ENCODE data around the gene ITGA2B. TPM values are rescaled to one million over a fixed set of nuclear protein-coding genes. Genes with fewer than 3 reads are reported as not detected.

ITGA2B gene
- total and polyA plus RNA-seq, 5 donors from 2014 or later = 19.5 TPM; not detected in 4

DNA sequence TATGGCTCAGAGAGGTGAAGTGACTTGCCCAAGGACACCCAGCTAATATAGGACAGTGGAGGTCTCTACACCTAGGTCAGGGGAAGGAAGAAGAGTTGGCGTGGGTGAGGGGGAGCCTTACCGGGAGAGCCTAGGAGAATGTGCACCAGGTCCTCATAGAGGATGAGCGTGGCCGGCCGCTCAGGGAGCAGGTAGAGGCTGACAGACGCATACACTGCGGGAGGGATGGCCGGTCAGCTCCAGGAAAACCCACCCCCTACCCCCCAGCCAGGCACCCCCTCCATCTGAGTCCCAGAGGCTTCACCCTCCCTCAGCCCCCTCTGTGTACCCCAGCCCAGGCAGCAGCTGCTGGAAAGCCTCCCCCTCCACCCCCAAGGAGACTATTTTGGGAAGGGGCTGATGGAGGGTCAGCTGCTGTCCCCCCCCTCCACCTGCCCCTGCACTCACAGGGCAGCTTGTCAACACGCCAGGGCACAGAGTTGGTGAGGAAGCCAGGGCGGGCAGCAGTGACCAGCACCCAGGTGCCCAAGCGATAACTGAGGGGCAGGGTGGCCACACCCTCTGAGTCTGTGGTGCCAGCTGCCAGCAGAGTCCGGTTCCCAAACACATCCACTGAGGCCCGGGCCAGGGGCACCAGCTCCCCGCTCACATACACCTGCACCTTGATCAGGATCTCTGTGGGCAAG lies 29.8 kb downstream of the ITGA2B start:
- H3K27ac Mint-ChIP-seq = no peak overlapping the region
- H3K27me3 ChIP-seq (ENCODE audit: control insufficient read depth, insufficient read depth, low read length) = no peaks in the 10 kb centered on the region
- no peaks in the 10 kb centered on the region for H3K36me3 Mint-ChIP-seq
- DNase-seq (no peak), ATAC-seq (ENCODE audit: low read depth in 2 of 2) (no peak)
- peaks cover 0 to 1% (median 0%) of the 10 kb centered on the region in 7 donors for H3K9me3 Mint-ChIP-seq
- no peaks in the 10 kb centered on the region for H3K36me3 ChIP-seq (ENCODE audit: control insufficient read depth, insufficient read depth, low read length)
- H3K4me3 ChIP-seq (ENCODE audit: low read depth, low read length) = no peak overlapping the region
- H3K27ac ChIP-seq (ENCODE audit: insufficient read depth, low read length, poor library complexity, severe bottlenecking) = no peak overlapping the region
- no peaks in the 10 kb centered on the region for H3K9me3 ChIP-seq (ENCODE audit: control insufficient read depth in 2 of 2, low read length in 2 of 2)
- peak overlapping the region in 1 of 4 donors; percentile 2 for H3K4me3 Mint-ChIP-seq
- peaks cover 21% of the 10 kb centered on the region for H3K27me3 Mint-ChIP-seq
- H3K4me1 Mint-ChIP-seq = peaks cover 0 to 18% (median 0%) of the 10 kb centered on the region in 4 donors
- H3K4me1 ChIP-seq (ENCODE audit: control insufficient read depth, insufficient read depth, low read length, poor library complexity, severe bottlenecking) = peaks cover 15% of the 10 kb centered on the region

DNA sequence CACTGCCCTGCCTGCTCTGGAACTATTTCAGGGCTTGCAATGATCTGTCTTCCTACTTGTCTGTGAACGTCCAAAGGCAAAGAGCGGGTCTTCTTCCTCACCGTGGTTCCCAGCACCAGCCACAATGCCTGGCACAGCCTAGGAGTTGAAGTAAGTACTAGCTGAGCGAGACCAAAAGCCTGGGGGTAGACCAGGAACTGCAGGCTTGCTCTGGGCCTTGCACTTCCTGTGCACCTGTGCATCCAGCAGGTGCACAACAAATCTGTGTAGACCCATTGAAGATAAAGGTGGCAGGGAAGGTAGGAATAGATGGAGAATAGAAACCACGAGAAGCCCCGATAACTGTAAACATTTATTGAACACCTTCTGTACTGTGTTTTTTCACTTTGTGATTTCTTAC lies 30.4 kb downstream of the ITGA2B start:
- no peaks in the 10 kb centered on the region for H3K27me3 ChIP-seq (ENCODE audit: control insufficient read depth, insufficient read depth, low read length)
- H3K27ac ChIP-seq (ENCODE audit: insufficient read depth, low read length, poor library complexity, severe bottlenecking) = no peak overlapping the region
- peaks cover 15% of the 10 kb centered on the region for H3K4me1 ChIP-seq (ENCODE audit: control insufficient read depth, insufficient read depth, low read length, poor library complexity, severe bottlenecking)
- H3K9me3 ChIP-seq (ENCODE audit: control insufficient read depth in 2 of 2, low read length in 2 of 2) = no peaks in the 10 kb centered on the region
- Mint-ChIP-seq H3K27ac (no peak overlapping the region), H3K27me3 (peaks cover 21% of the 10 kb centered on the region), H3K36me3 (no peaks in the 10 kb centered on the region), H3K4me3 (peak overlapping the region in 2 of 4 donors; percentile 0 to 6), H3K4me1 (peaks cover 0 to 18% (median 0%) of the 10 kb centered on the region in 4 donors), H3K9me3 (peaks cover 0 to 1% (median 0%) of the 10 kb centered on the region in 7 donors)
- ATAC-seq (ENCODE audit: low read depth in 2 of 2) (no peak), DNase-seq (no peak)
- no peaks in the 10 kb centered on the region for H3K36me3 ChIP-seq (ENCODE audit: control insufficient read depth, insufficient read depth, low read length)
- H3K4me3 ChIP-seq (ENCODE audit: low read depth, low read length) = no peak overlapping the region

DNA sequence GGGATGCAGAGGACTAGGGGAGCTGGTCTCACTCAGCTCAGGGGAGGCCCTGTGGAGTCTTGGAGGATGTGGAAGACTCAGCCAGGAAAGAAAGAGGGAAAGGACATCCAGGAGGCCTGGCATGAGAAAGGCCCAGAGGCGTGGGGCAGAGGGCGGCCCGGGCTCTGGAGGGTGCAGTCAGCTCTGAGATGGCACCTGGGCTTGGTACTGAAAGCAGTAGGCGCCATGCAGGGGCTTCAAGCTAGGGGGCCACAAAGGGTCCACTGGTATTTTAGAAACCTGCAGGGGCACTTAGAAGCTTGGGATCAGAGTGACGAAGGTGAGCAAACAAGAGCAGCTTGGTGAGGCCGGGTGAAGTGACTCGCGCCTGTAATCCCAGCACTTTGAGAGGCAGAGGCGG lies 31.4 kb downstream of the ITGA2B start:
- no peak overlapping the region for H3K27ac Mint-ChIP-seq
- ATAC-seq (ENCODE audit: low read depth in 2 of 2) (no peak), DNase-seq (no peak)
- H3K4me3 Mint-ChIP-seq = no peak overlapping the region
- peaks cover 0 to 17% (median 0%) of the 10 kb centered on the region in 4 donors for H3K4me1 Mint-ChIP-seq
- Histone ChIP-seq H3K4me3 (ENCODE audit: low read depth, low read length) (no peak overlapping the region), H3K9me3 (ENCODE audit: control insufficient read depth in 2 of 2, low read length in 2 of 2) (no peaks in the 10 kb centered on the region), H3K36me3 (ENCODE audit: control insufficient read depth, insufficient read depth, low read length) (no peaks in the 10 kb centered on the region), H3K27ac (ENCODE audit: insufficient read depth, low read length, poor library complexity, severe bottlenecking) (no peak overlapping the region), H3K4me1 (ENCODE audit: control insufficient read depth, insufficient read depth, low read length, poor library complexity, severe bottlenecking) (peaks cover 15% of the 10 kb centered on the region), H3K27me3 (ENCODE audit: control insufficient read depth, insufficient read depth, low read length) (no peaks in the 10 kb centered on the region)
- peaks cover 24% of the 10 kb centered on the region for H3K27me3 Mint-ChIP-seq
- H3K9me3 Mint-ChIP-seq = no peaks in the 10 kb centered on the region
- no peaks in the 10 kb centered on the region for H3K36me3 Mint-ChIP-seq

DNA sequence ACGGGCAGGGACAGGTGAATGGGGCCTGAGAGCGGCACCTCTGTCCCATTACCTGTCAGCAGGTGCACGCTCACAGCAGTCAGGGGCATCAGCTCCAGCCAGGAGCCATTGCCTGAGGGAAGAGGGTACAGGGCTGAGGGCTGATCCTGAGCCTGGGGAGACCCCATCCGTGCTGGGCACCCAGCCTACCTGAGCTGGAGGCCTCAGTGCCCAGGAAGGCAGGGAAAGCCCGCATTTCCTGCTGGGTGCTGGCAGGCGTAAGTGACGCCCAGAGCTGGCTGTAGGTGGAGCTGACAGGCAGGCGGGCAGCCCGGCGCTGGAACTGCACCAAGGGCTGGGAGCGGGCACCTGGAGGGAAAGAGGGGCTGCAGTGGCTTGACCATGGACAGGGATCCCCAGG lies 33.2 kb downstream of the ITGA2B start:
- Histone ChIP-seq H3K9me3 (ENCODE audit: control insufficient read depth in 2 of 2, low read length in 2 of 2) (no peaks in the 10 kb centered on the region), H3K4me3 (ENCODE audit: low read depth, low read length) (no peak overlapping the region), H3K27ac (ENCODE audit: insufficient read depth, low read length, poor library complexity, severe bottlenecking) (no peak overlapping the region), H3K4me1 (ENCODE audit: control insufficient read depth, insufficient read depth, low read length, poor library complexity, severe bottlenecking) (peaks cover 7% of the 10 kb centered on the region), H3K36me3 (ENCODE audit: control insufficient read depth, insufficient read depth, low read length) (no peaks in the 10 kb centered on the region), H3K27me3 (ENCODE audit: control insufficient read depth, insufficient read depth, low read length) (no peaks in the 10 kb centered on the region)
- Mint-ChIP-seq H3K4me1 (peaks cover 0 to 20% (median 1%) of the 10 kb centered on the region in 4 donors), H3K4me3 (peak overlapping the region in 1 of 4 donors; percentile 47), H3K27me3 (peaks cover 22% of the 10 kb centered on the region), H3K9me3 (peaks cover 0 to 2% (median 0%) of the 10 kb centered on the region in 7 donors), H3K27ac (no peak overlapping the region), H3K36me3 (no peaks in the 10 kb centered on the region)
- ATAC-seq (ENCODE audit: low read depth in 2 of 2) (no peak), DNase-seq (no peak)

DNA sequence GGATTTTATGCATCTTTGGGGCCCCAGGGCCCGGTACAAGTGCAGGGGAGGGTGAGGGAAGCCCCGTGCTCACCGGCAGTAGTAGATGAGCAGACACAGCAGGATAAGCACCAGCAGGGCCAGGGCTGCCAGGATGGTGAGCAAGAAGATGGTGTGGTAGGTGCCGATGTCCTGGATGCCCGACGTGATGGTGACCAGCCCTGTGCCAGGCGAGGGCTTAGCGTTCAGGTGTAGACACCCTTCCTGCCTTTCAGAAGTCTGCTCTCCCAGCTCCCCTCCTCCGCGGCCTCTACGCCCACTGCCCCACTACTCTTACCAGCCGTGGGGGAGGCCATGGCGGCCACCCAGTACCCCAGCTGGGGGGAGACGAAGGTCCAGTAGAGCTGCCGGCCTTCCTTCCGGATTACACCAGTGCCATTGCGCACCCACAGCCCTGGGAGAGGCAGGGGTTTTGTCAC lies 33.8 kb downstream of the ITGA2B start:
- Histone ChIP-seq H3K4me3 (ENCODE audit: low read depth, low read length) (no peak overlapping the region), H3K27me3 (ENCODE audit: control insufficient read depth, insufficient read depth, low read length) (no peaks in the 10 kb centered on the region), H3K27ac (ENCODE audit: insufficient read depth, low read length, poor library complexity, severe bottlenecking) (no peak overlapping the region), H3K9me3 (ENCODE audit: control insufficient read depth in 2 of 2, low read length in 2 of 2) (no peaks in the 10 kb centered on the region), H3K4me1 (ENCODE audit: control insufficient read depth, insufficient read depth, low read length, poor library complexity, severe bottlenecking) (peaks cover 7% of the 10 kb centered on the region), H3K36me3 (ENCODE audit: control insufficient read depth, insufficient read depth, low read length) (no peaks in the 10 kb centered on the region)
- Mint-ChIP-seq H3K36me3 (no peaks in the 10 kb centered on the region), H3K27me3 (peaks cover 21% of the 10 kb centered on the region), H3K4me3 (peak overlapping the region in 3 of 4 donors; percentile 60 to 73 (median 70)), H3K27ac (no peak overlapping the region), H3K9me3 (peaks cover 0 to 2% (median 0%) of the 10 kb centered on the region in 7 donors), H3K4me1 (peaks cover 0 to 20% (median 1%) of the 10 kb centered on the region in 4 donors)
- no peak for DNase-seq
- ATAC-seq (ENCODE audit: low read depth in 2 of 2) = no peak

DNA sequence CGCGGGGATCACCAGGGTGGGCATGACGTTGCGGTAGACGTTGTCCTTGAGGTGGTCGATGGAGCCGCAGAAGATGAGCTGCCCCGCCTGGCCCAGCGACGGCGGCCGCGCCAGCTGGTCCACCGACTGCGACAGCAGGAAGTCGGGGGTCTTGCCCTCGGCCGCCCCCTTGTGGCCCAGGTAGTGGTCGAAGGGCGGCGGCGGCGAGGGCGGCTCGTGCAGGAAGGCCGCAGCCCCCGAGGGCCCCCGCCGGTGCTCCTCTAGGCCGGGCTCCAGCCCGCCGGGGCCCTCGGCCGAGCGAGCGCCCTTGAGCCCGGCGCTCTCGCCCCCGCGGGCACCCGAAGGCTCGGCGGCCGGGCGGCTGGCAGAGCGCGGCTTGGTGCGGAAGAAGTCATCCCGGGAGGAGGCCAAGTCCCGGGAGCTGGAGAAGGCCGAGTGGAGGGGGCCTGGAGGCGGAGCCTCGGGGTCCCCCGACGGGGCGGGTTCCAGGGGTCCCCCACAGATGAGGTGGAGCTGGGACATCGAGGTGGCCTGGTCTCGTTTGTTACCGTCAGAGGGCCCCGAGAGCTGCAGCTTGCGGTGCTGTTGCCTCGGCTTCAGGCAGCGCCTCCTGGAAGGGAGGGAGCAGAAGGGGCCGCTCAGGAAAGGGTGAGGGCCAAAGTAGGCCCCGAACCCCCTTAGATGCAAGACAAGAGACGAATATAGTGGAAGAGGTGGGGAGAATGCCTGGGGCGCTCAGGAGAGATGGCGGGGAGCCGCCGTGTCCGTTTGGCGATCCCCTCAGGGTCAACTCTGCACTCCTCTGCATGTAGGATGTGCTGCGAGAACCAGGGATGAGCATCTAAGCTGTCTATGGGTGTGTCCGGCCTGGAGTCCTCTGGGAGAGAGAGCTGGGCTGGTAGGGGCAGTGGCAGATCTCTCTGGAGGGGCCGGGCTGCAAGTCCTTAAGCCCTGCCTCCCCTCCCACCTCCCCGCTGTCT lies 34.6 kb downstream of the ITGA2B start:
- no peaks in the 10 kb centered on the region for H3K27me3 ChIP-seq (ENCODE audit: control insufficient read depth, insufficient read depth, low read length)
- peak; percentile 35 to 50 (median 48) for DNase-seq
- Mint-ChIP-seq H3K4me3 (peak overlapping the region; percentile 54 to 79 (median 72)), H3K36me3 (no peaks in the 10 kb centered on the region), H3K9me3 (peaks cover 0 to 2% (median 0%) of the 10 kb centered on the region in 7 donors), H3K4me1 (peaks cover 0 to 20% (median 1%) of the 10 kb centered on the region in 4 donors), H3K27ac (no peak overlapping the region), H3K27me3 (peaks cover 17% of the 10 kb centered on the region)
- peak; percentile 35 for ATAC-seq (ENCODE audit: low read depth in 2 of 2)
- H3K9me3 ChIP-seq (ENCODE audit: control insufficient read depth in 2 of 2, low read length in 2 of 2) = no peaks in the 10 kb centered on the region
- no peak overlapping the region for H3K27ac ChIP-seq (ENCODE audit: insufficient read depth, low read length, poor library complexity, severe bottlenecking)
- peaks cover 7% of the 10 kb centered on the region for H3K4me1 ChIP-seq (ENCODE audit: control insufficient read depth, insufficient read depth, low read length, poor library complexity, severe bottlenecking)
- H3K36me3 ChIP-seq (ENCODE audit: control insufficient read depth, insufficient read depth, low read length) = no peaks in the 10 kb centered on the region
- no peak overlapping the region for H3K4me3 ChIP-seq (ENCODE audit: low read depth, low read length)

DNA sequence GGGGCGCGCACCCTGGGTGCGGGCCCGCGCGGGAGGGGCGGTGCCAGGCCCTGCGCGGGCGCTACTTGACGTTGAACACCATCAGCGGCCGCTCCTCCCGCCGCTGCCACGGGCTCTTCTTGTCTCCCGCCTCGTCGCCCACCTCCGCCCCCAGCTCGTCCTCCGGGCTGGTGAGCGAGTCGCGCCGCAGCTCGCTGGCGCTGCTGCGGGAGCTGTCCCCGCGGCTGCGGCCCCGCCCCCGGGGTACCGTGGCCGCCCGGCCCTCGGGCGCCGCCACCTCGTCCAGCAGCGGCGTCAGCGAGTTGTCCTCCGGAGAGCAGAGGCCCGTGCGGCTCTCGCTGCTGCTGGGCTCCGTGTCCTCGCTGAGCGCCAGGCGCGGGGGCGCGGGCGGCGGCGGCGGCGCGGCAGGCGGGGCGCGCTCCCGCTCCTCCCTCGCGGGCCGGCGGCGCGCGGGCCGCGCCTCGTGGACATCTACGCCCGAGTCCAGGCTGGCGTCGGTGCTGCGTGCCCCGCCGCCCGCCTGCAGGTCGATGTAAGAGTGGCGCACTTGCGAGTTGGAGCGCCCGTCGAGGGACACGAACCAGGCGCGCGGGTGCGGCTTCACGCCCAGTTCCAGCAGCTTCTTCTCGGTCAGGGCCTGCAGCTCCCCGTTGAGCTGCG lies 35.6 kb downstream of the ITGA2B start:
- Histone ChIP-seq H3K4me1 (ENCODE audit: control insufficient read depth, insufficient read depth, low read length, poor library complexity, severe bottlenecking) (peaks cover 7% of the 10 kb centered on the region), H3K4me3 (ENCODE audit: low read depth, low read length) (no peak overlapping the region), H3K36me3 (ENCODE audit: control insufficient read depth, insufficient read depth, low read length) (no peaks in the 10 kb centered on the region), H3K27me3 (ENCODE audit: control insufficient read depth, insufficient read depth, low read length) (no peaks in the 10 kb centered on the region), H3K27ac (ENCODE audit: insufficient read depth, low read length, poor library complexity, severe bottlenecking) (no peak overlapping the region), H3K9me3 (ENCODE audit: control insufficient read depth in 2 of 2, low read length in 2 of 2) (no peaks in the 10 kb centered on the region)
- H3K27ac Mint-ChIP-seq = no peak overlapping the region
- peaks cover 17% of the 10 kb centered on the region for H3K27me3 Mint-ChIP-seq
- DNase-seq = peak in 1 of 3 donors; percentile 17
- H3K4me3 Mint-ChIP-seq = peak overlapping the region in 3 of 4 donors; percentile 21 to 75 (median 61)
- peaks cover 0 to 2% (median 0%) of the 10 kb centered on the region in 7 donors for H3K9me3 Mint-ChIP-seq
- peaks cover 0 to 14% (median 1%) of the 10 kb centered on the region in 4 donors for H3K4me1 Mint-ChIP-seq
- no peaks in the 10 kb centered on the region for H3K36me3 Mint-ChIP-seq
- no peak for ATAC-seq (ENCODE audit: low read depth in 2 of 2)
